ENCODE data around the gene DCTN5.

DCTN5 gene

GRCh38 chr16:23666571-23667354, 25.5 kb downstream of the DCTN5 start:
- no peak for DNase-seq

GRCh38 chr16:23667355-23667659, 26.0 kb downstream of the DCTN5 start:
- DNase-seq = no peak

GRCh38 chr16:23668225-23668624, 27.0 kb downstream of the DCTN5 start:
- DNase-seq = no peak

GRCh38 chr16:23668873-23669272, 27.6 kb downstream of the DCTN5 start:
- DNase-seq = no peak

- DNase-seq = no peak
Observed at GRCh38 chr16:23670137-23670776, 29.0 kb downstream of the DCTN5 start.

- no peak for DNase-seq
Observed at GRCh38 chr16:23673971-23674614, 32.8 kb downstream of the DCTN5 start.

GRCh38 chr16:23676924-23677480, 35.7 kb downstream of the DCTN5 start:
- no peak for DNase-seq

- peak; percentile 86 for DNase-seq
Observed at GRCh38 chr16:23678430-23679273, 37.4 kb downstream of the DCTN5 start, which contains the start of gene PLK1. Gene PLK1 (plus strand): TSS chr16:23678889. CDS start chr16:23678933, 44 bp downstream.

GRCh38 chr16:23679274-23679985, 38.2 kb downstream of the DCTN5 start:
- DNase-seq = no peak

- no peak for DNase-seq
Observed at GRCh38 chr16:23679986-23680336, 38.7 kb downstream of the DCTN5 start.

GRCh38 chr16:23682181-23682580, 40.9 kb downstream of the DCTN5 start:
- no peak for DNase-seq

- DNase-seq = no peak
Observed at GRCh38 chr16:23683487-23683886, 42.2 kb downstream of the DCTN5 start.

- no peak for DNase-seq
Observed at GRCh38 chr16:23687034-23687808, 46.0 kb downstream of the DCTN5 start.

GRCh38 chr16:23689442-23690187, 48.3 kb downstream of the DCTN5 start:
- DNase-seq = no peak

GRCh38 chr16:23690771-23691482, 49.7 kb downstream of the DCTN5 start:
- DNase-seq = no peak

- DNase-seq = no peak
Observed at GRCh38 chr16:23691483-23692189, 50.4 kb downstream of the DCTN5 start.

- DNase-seq = no peak
Observed at GRCh38 chr16:23692190-23692837, 51.0 kb downstream of the DCTN5 start.

GRCh38 chr16:23694265-23694643, 53.0 kb downstream of the DCTN5 start:
- no peak for DNase-seq
